Measurements from ENCODE around the gene STC2. TPM values are rescaled to one million over a fixed set of nuclear protein-coding genes. Genes with fewer than 3 reads are reported as not detected.
A peak's percentile ranks its signal among the peaks of the same experiment; 100 is the strongest.

STC2 gene
- total and polyA plus RNA-seq, 7 donors: 2.1 to 25.7 (median 9.2) TPM

DNA sequence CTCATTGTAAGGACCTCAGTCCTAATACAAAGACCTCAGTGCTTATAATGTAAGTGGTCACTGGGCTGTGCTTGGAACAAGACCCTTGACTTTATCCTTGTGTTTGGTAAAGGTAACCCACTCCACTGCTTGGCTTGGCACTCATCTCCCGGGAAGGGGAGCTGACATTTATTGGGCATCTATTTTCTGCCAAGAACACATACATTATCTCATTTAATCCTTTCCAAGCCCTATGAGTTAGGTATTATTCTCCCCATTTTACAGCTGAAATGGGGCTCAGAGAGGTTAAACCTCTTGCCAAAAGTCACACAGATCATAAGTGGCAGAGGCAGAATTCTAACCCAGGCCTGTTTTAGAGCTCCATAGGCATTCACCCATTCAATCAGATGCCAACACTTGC is 32.4 kb downstream of the STC2 start:
- 90 to 100% (median 94%) methylated on average over 1 of the region's 1 CpG for WGBS, 3 donors
- Histone ChIP-seq H3K36me3 (ENCODE audit: insufficient read depth in 1 of 2, low read depth in 1 of 2) (no peaks in the 10 kb centered on the region), H3K4me3 (no peak overlapping the region), H3K27ac (no peak overlapping the region), H3K4me1 (no peaks in the 10 kb centered on the region), H3K27me3 (ENCODE audit: insufficient read depth in 3 of 3, low read length in 2 of 3) (peaks cover 0 to 13% (median 0%) of the 10 kb centered on the region in 3 donors), H3K9me3 (no peaks in the 10 kb centered on the region)
- no peak for DNase-seq
- intact Hi-C loops (cut with DNase I): loop anchor here (2.0 to 10.0 kb wide), 3 partner anchors 277 to 1019 kb away; partner anchors contain the start of gene C5orf47 (in 1 of the 2)
- no peak for ATAC-seq
- no peak for TF ChIP-seq CTCF (IDR thresholded peaks at IDR 0.05)

DNA sequence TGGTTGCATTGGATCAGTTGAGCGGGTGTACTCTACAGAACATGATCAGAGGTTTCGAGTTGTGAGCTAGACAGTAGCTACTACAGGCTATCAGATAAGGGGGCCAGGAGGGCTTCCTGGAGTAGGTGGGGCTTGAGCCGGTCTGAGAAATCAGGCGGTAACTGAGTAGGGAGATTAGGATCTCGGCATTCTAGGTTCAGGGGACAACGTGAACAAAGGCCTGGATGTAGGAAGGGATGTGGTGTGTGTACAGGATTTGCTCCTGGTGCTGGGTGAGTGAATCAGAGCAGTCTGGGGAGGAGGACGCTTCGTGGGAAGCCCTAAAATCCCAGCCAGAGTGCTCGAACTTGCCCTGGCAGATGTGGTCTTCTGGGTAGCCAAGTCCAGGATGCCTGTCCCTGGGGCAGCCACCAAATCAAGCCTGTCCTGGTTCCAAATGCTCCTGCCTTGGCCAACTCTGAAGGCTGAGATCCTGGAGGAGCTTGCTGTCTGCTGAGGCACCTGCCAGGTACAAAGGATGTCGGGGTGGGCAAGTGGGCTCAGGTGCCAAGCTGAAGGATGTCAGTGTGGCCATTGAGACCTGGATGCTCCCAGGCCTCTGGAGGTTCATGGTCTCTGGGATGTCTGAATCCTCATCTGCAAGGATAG is 33.4 kb downstream of the STC2 start:
- H3K4me1 ChIP-seq: no peaks in the 10 kb centered on the region
- DNase-seq (no peak), ATAC-seq (peak in 1 of 4 donors; percentile 17)
- H3K4me3 ChIP-seq: no peak overlapping the region
- no peak overlapping the region for H3K27ac ChIP-seq
- intact Hi-C loops (cut with DNase I): loop anchor here (1.0 to 10.0 kb wide), 5 partner anchors 38 to 1020 kb away; partner anchors contain the start of gene C5orf47 (in 1 of the 2)
- H3K9me3 ChIP-seq: no peaks in the 10 kb centered on the region
- WGBS, 3 donors: 65 to 75% (median 72%) methylated on average over 10 of the region's 10 CpGs
- H3K36me3 ChIP-seq (ENCODE audit: insufficient read depth in 1 of 2, low read depth in 1 of 2): no peaks in the 10 kb centered on the region
- peaks cover 0 to 22% (median 0%) of the 10 kb centered on the region in 3 donors for H3K27me3 ChIP-seq (ENCODE audit: insufficient read depth in 3 of 3, low read length in 2 of 3)
- TF ChIP-seq CTCF (IDR thresholded peaks at IDR 0.05): no peak

GRCh38 chr5:173293817-173294672 is 34.2 kb downstream of the STC2 start:
- WGBS, 3 donors: 17 to 20% (median 18%) methylated on average over 36 to 37 of the region's 37 CpGs
- Histone ChIP-seq H3K27ac (no peak overlapping the region), H3K27me3 (ENCODE audit: insufficient read depth in 3 of 3, low read length in 2 of 3) (peaks cover 0 to 27% (median 0%) of the 10 kb centered on the region in 3 donors), H3K36me3 (ENCODE audit: insufficient read depth in 1 of 2, low read depth in 1 of 2) (no peaks in the 10 kb centered on the region), H3K9me3 (no peaks in the 10 kb centered on the region), H3K4me3 (peak overlapping the region; percentile 26), H3K4me1 (no peaks in the 10 kb centered on the region)
- peak; percentile 77 to 93 (median 82) for ATAC-seq
- intact Hi-C loops (cut with DNase I): loop anchor here (1.0 to 10.0 kb wide), 5 partner anchors 38 to 1021 kb away; partner anchors contain the start of gene C5orf47 (in 1 of the 2)
- TF ChIP-seq CTCF (IDR thresholded peaks at IDR 0.05): peak; percentile 91
- peak; percentile 74 to 85 for DNase-seq

GRCh38 chr5:173291722-173292658 is 36.2 kb downstream of the STC2 start:
- Histone ChIP-seq H3K4me1 (no peaks in the 10 kb centered on the region), H3K36me3 (ENCODE audit: insufficient read depth in 1 of 2, low read depth in 1 of 2) (no peaks in the 10 kb centered on the region), H3K4me3 (no peak overlapping the region), H3K9me3 (no peaks in the 10 kb centered on the region), H3K27ac (no peak overlapping the region), H3K27me3 (ENCODE audit: insufficient read depth in 3 of 3, low read length in 2 of 3) (peaks cover 0 to 44% (median 3%) of the 10 kb centered on the region in 3 donors)
- TF ChIP-seq CTCF (IDR thresholded peaks at IDR 0.05): no peak
- no peak for DNase-seq
- 77 to 84% (median 79%) methylated on average over 9 of the region's 9 CpGs for WGBS, 3 donors
- ATAC-seq: no peak
- intact Hi-C loops (cut with DNase I): loop anchor here (2.0 to 10.0 kb wide), 4 partner anchors 281 to 1023 kb away; partner anchors contain the start of gene C5orf47 (in 1 of the 2)
